ENCODE results near the gene CNOT2. TPM values are rescaled to one million over a fixed set of nuclear protein-coding genes. Genes with fewer than 3 reads are reported as not detected.

Gene CNOT2
- total and polyA plus RNA-seq, 4 experiments from 2014 or later = 93.5 to 121 (median 117) TPM

DNA sequence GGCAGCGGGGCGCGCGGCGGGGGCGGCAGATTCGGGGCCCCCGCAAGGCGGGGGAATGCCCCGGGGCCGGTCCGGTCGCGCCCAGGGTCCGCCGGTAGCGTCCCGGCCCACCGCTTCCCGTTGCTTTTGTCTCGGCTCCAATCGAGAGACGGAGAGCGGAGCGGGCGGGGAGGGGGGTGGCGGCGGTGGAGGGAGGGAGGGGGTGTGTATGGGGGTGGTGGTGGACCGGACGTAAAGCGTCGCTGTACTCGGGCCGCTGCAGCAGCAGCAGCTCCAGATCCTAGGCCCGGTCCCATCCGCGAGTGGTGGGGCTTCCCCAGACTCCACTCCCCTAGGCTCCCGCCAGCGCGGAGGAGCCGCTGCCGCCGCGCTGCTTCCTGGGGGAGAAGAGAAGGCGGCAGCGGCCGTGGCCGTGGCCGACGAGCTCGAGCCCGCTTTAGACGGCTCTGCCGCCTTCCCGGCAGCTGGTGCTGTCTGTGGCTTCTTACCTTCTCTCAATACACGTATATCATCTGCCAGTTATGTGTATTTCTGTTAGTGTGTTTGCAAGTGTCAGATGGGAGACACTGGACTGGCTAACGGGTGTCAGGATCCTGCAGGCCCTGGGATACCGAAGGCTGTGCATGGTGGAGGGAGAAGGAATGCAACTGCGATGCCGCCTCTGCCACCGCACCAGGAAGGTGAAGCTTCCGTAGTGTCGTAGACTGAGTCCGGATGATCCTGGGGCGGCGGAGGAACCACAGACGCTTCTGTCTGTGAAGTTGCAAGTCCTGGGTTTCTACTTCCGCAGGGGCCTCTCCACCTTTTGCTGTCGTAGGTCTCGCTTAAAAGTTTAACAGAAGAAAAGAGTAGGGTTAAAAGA, 508 bp downstream of the CNOT2 start:
- CTCF ChIA-PET (ENCODE audit: partially characterized antibody) = interaction anchor here (1.2 kb wide), 1 partner anchor 122 kb away, joined by 3 read pairs; the partner anchor contains the start of gene KCNMB4

DNA sequence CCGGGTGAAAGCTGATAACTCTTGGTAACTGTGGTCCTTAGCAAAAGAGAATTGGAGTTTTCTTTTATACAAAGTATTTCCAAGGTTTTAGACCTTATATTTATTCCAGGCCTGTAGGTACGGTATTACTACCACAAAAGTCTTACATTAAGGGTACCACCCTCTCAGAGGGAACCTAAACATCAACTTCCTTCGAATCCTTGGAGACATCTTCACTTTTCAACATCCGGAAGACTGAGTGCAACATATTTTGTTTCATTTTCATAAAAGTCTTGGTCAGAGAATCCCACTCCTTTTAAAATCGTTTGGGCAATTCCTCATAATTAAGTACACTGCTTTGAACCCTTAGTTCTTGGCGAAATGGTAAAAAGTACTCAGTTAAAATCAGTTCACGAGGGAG, 1.2 kb downstream of the CNOT2 start:
- Mint-ChIP-seq H3K9me3 (no peaks in the 10 kb centered on the region), H3K27me3 (peaks cover 0 to 2% of the 10 kb centered on the region in 2 donors), H3K36me3 (peaks cover 34 to 53% of the 10 kb centered on the region in 2 donors), H3K27ac (peak overlapping the region; percentile 98 to 100 (median 99)), H3K4me1 (peaks cover 53 to 90% (median 65%) of the 10 kb centered on the region in 4 donors), H3K4me3 (peak overlapping the region; percentile 90 to 100 (median 99))
- Histone ChIP-seq H3K36me3 (ENCODE audit: insufficient read depth, low read length) (peaks cover 10% of the 10 kb centered on the region), H3K27me3 (ENCODE audit: insufficient read depth, low read length) (no peaks in the 10 kb centered on the region), H3K27ac (ENCODE audit: low read depth, low read length) (peak overlapping the region; percentile 99), H3K4me3 (ENCODE audit: low read length in 2 of 2) (peak overlapping the region; percentile 88 to 93), H3K9me3 (ENCODE audit: control insufficient read depth in 1 of 2, low read length in 2 of 2) (no peaks in the 10 kb centered on the region), H3K4me1 (ENCODE audit: insufficient read depth, low read length) (peaks cover 72% of the 10 kb centered on the region)
- ChIA-PET CTCF (ENCODE audit: partially characterized antibody) (interaction anchor here (1.2 kb wide), 1 partner anchor 121 kb away, joined by 3 read pairs; the partner anchor contains the start of gene KCNMB4), POLR2A (ENCODE audit: partially characterized antibody) (interaction anchor here (0.7 to 3.0 kb wide), 13 partner anchors 8 to 1510 kb away, joined by 3 to 24 read pairs (median 4); partner anchors contain the start of genes KCNMB4, RAB21, THAP2 and ZFC3H1)
- intact Hi-C loops (cut with micrococcal nuclease) = loop anchor here (2.0 to 10.0 kb wide), 5 partner anchors 34 to 1594 kb away; partner anchors contain the start of genes CCT2 and TBC1D15
- no peak for DNase-seq

More for the DNA sequence above, 508 bp downstream of the CNOT2 start:
- peaks cover 69% of the 10 kb centered on the region for H3K4me1 ChIP-seq (ENCODE audit: insufficient read depth, low read length)
- peaks cover 49 to 83% (median 62%) of the 10 kb centered on the region in 4 donors for H3K4me1 Mint-ChIP-seq
- peaks cover 10% of the 10 kb centered on the region for H3K36me3 ChIP-seq (ENCODE audit: insufficient read depth, low read length)
- no peaks in the 10 kb centered on the region for H3K9me3 ChIP-seq (ENCODE audit: control insufficient read depth in 1 of 2, low read length in 2 of 2)
- peak overlapping the region; percentile 88 to 93 for H3K4me3 ChIP-seq (ENCODE audit: low read length in 2 of 2)
- intact Hi-C loops (cut with micrococcal nuclease) = loop anchor here (1.0 to 10.0 kb wide), 10 partner anchors 13 to 1595 kb away; partner anchors contain the start of genes CCT2, CPSF6, KCNMB4 and RAB3IP
- peaks cover 40 to 54% of the 10 kb centered on the region in 2 donors for H3K36me3 Mint-ChIP-seq
- H3K27me3 ChIP-seq (ENCODE audit: insufficient read depth, low read length) = no peaks in the 10 kb centered on the region
- peak; percentile 68 to 85 (median 79) for DNase-seq
- peak overlapping the region; percentile 98 to 100 (median 100) for H3K27ac Mint-ChIP-seq
- POLR2A ChIA-PET (ENCODE audit: partially characterized antibody) = interaction anchor here (0.7 to 3.0 kb wide), 14 partner anchors 9 to 1510 kb away, joined by 3 to 24 read pairs (median 4); partner anchors contain the start of genes KCNMB4, RAB21, THAP2 and ZFC3H1
- H3K4me3 Mint-ChIP-seq = peak overlapping the region; percentile 96 to 100 (median 99)
- H3K9me3 Mint-ChIP-seq = no peaks in the 10 kb centered on the region
- H3K27me3 Mint-ChIP-seq = peaks cover 0 to 2% of the 10 kb centered on the region in 2 donors
- H3K27ac ChIP-seq (ENCODE audit: low read depth, low read length) = peak overlapping the region; percentile 99

DNA sequence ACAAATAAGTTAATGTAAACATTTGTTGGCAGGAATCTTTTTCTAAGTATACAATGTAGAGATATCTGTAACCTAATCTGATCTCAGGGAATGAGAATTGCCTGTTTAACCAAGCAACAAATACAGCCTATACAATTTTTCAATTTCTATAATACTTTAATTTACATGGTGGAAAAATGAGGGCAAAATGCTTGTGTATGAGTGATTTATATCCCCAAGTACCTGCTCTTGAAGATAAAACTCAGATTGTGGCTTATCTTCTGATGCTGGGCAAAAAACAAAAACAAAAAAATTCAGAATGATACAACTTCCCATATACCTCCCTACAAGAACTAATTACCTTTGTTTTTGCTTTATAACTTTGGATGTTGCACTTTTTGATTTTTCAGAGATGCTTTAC, 2.2 kb downstream of the CNOT2 start:
- intact Hi-C loops (cut with micrococcal nuclease) = loop anchor here (2.0 to 10.0 kb wide), 3 partner anchors 33 to 1593 kb away; partner anchors contain the start of genes CCT2 and TBC1D15
- Histone ChIP-seq H3K4me3 (ENCODE audit: low read length in 2 of 2) (no peak overlapping the region), H3K9me3 (ENCODE audit: control insufficient read depth in 1 of 2, low read length in 2 of 2) (no peaks in the 10 kb centered on the region), H3K4me1 (ENCODE audit: insufficient read depth, low read length) (peaks cover 77% of the 10 kb centered on the region), H3K27me3 (ENCODE audit: insufficient read depth, low read length) (no peaks in the 10 kb centered on the region), H3K36me3 (ENCODE audit: insufficient read depth, low read length) (peaks cover 5% of the 10 kb centered on the region), H3K27ac (ENCODE audit: low read depth, low read length) (no peak overlapping the region)
- Mint-ChIP-seq H3K9me3 (no peaks in the 10 kb centered on the region), H3K4me1 (peaks cover 54 to 95% (median 69%) of the 10 kb centered on the region in 4 donors), H3K4me3 (peak overlapping the region in 5 of 8 donors; percentile 42 to 100 (median 99)), H3K27ac (peak overlapping the region in 6 of 7 donors; percentile 10 to 98 (median 48)), H3K27me3 (peaks cover 0 to 2% of the 10 kb centered on the region in 2 donors), H3K36me3 (peaks cover 24 to 43% of the 10 kb centered on the region in 2 donors)
- no peak for DNase-seq
- CTCF ChIA-PET (ENCODE audit: partially characterized antibody) = no interaction called here
- POLR2A ChIA-PET (ENCODE audit: partially characterized antibody) = no interaction called here

DNA sequence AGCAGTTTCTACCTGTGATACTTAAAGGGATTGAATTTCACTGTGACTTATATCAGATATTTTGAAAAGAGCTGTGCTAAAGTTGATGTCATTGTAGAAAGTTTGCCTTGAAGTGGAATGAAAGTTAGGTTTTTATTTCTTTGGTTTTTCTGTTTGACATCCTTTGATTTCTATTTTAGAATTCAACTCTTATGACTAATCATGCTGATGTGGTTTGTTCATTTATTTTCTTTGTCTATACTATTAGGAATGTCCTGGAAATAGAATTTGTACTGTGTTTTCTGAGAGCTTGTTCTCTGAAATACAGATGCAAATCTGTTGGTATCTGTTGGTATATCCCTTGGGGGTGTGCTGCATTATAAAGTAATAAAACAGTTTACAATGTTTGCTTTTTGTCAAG, 3.3 kb downstream of the CNOT2 start:
- H3K9me3 Mint-ChIP-seq = no peaks in the 10 kb centered on the region
- H3K27ac Mint-ChIP-seq = peak overlapping the region in 3 of 7 donors; percentile 22 to 98 (median 67)
- CTCF ChIA-PET (ENCODE audit: partially characterized antibody) = interaction anchor here (1.1 kb wide), 1 partner anchor 37 kb away, joined by 3 read pairs; no protein-coding TSS in a partner anchor
- peaks cover 59 to 95% (median 72%) of the 10 kb centered on the region in 4 donors for H3K4me1 Mint-ChIP-seq
- peak overlapping the region in 6 of 8 donors; percentile 3 to 100 (median 12) for H3K4me3 Mint-ChIP-seq
- H3K27me3 Mint-ChIP-seq = peaks cover 0 to 2% of the 10 kb centered on the region in 2 donors
- Histone ChIP-seq H3K4me1 (ENCODE audit: insufficient read depth, low read length) (peaks cover 78% of the 10 kb centered on the region), H3K27me3 (ENCODE audit: insufficient read depth, low read length) (no peaks in the 10 kb centered on the region), H3K4me3 (ENCODE audit: low read length in 2 of 2) (no peak overlapping the region), H3K36me3 (ENCODE audit: insufficient read depth, low read length) (no peaks in the 10 kb centered on the region), H3K27ac (ENCODE audit: low read depth, low read length) (no peak overlapping the region), H3K9me3 (ENCODE audit: control insufficient read depth in 1 of 2, low read length in 2 of 2) (no peaks in the 10 kb centered on the region)
- no peak for DNase-seq
- POLR2A ChIA-PET (ENCODE audit: partially characterized antibody) = interaction anchor here (0.8 kb wide), 1 partner anchor 59 kb away, joined by 3 read pairs; no protein-coding TSS in a partner anchor
- peaks cover 14 to 38% of the 10 kb centered on the region in 2 donors for H3K36me3 Mint-ChIP-seq
- intact Hi-C loops (cut with micrococcal nuclease) = loop anchor here (10.0 kb wide), 1 partner anchor 662 kb away; the partner anchor contains the start of gene CCT2

DNA sequence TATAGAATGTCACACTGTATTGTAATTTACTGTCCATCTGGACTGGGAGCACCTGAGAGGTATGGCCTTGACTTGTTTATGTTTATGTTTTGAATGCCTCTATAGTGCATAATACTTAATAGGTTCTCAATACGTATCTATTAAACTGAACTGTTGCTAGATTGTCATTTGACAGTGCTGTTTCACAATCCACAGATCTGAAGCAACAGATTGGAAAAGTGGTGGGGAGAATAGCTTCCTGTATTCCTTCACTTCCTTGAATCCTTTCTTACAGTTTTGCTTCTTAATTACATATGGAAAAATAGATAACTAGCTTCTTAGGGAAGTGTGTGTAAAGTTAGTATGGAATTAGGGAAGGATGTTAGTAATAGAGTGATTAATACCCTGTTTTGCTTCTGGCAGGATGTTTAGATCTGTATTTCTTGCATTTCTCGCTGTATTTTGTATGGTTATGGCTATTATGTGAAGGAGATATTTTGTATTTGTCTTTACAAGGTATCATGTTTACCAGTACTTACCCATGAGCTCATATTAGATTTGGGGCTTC, 4.5 kb downstream of the CNOT2 start:
- no peak overlapping the region for H3K27ac ChIP-seq (ENCODE audit: low read depth, low read length)
- no peak overlapping the region for H3K4me3 ChIP-seq (ENCODE audit: low read length in 2 of 2)
- peaks cover 0 to under 1% of the 10 kb centered on the region in 2 donors for H3K27me3 Mint-ChIP-seq
- no peaks in the 10 kb centered on the region for H3K27me3 ChIP-seq (ENCODE audit: insufficient read depth, low read length)
- no peaks in the 10 kb centered on the region for H3K36me3 ChIP-seq (ENCODE audit: insufficient read depth, low read length)
- intact Hi-C loops (cut with micrococcal nuclease) = loop anchor here (10.0 kb wide), 1 partner anchor 663 kb away; the partner anchor contains the start of gene CCT2
- ChIA-PET POLR2A (ENCODE audit: partially characterized antibody) (interaction anchor here (0.8 kb wide), 1 partner anchor 12 kb away, joined by 3 read pairs; no protein-coding TSS in a partner anchor), CTCF (ENCODE audit: partially characterized antibody) (no interaction called here)
- H3K4me1 ChIP-seq (ENCODE audit: insufficient read depth, low read length) = peaks cover 73% of the 10 kb centered on the region
- H3K4me3 Mint-ChIP-seq = peak overlapping the region in 7 of 8 donors; percentile 1 to 65 (median 16)
- peaks cover 11 to 31% of the 10 kb centered on the region in 2 donors for H3K36me3 Mint-ChIP-seq
- DNase-seq = no peak
- H3K9me3 Mint-ChIP-seq = no peaks in the 10 kb centered on the region
- peak overlapping the region in 3 of 7 donors; percentile 7 to 98 (median 8) for H3K27ac Mint-ChIP-seq
- no peaks in the 10 kb centered on the region for H3K9me3 ChIP-seq (ENCODE audit: control insufficient read depth in 1 of 2, low read length in 2 of 2)
- H3K4me1 Mint-ChIP-seq = peaks cover 57 to 93% (median 68%) of the 10 kb centered on the region in 4 donors

DNA sequence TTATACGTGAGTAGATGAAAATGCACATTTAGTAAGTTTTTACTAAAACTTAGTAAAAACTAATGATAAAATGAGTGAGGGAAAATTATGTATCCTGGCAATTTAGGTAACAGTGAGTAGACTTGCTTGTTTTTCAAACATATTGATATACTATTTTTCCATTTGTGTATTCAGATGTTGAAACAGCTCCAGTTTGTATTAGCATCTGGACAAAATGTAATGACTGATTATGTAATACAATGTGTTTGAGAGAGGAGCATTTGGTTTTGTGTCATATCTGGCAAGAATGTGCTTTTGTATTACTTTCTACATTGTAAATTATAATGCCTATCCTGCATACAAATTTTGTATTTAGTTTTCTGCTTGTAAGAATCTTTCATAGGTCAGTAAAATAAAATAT, 5.6 kb downstream of the CNOT2 start:
- H3K9me3 Mint-ChIP-seq = no peaks in the 10 kb centered on the region
- Histone ChIP-seq H3K27ac (ENCODE audit: low read depth, low read length) (no peak overlapping the region), H3K27me3 (ENCODE audit: insufficient read depth, low read length) (no peaks in the 10 kb centered on the region), H3K36me3 (ENCODE audit: insufficient read depth, low read length) (no peaks in the 10 kb centered on the region), H3K4me1 (ENCODE audit: insufficient read depth, low read length) (peaks cover 77% of the 10 kb centered on the region), H3K4me3 (ENCODE audit: low read length in 2 of 2) (no peak overlapping the region), H3K9me3 (ENCODE audit: control insufficient read depth in 1 of 2, low read length in 2 of 2) (no peaks in the 10 kb centered on the region)
- peak overlapping the region in 2 of 8 donors; percentile 3 to 12 for H3K4me3 Mint-ChIP-seq
- peaks cover 65 to 95% (median 77%) of the 10 kb centered on the region in 4 donors for H3K4me1 Mint-ChIP-seq
- no peaks in the 10 kb centered on the region for H3K27me3 Mint-ChIP-seq
- DNase-seq = no peak
- intact Hi-C loops (cut with micrococcal nuclease) = loop anchor here (10.0 kb wide), 1 partner anchor 664 kb away; the partner anchor contains the start of gene CCT2
- POLR2A ChIA-PET (ENCODE audit: partially characterized antibody) = interaction anchor here (0.6 kb wide), 1 partner anchor 509 kb away, joined by 3 read pairs; no protein-coding TSS in a partner anchor
- peaks cover 15 to 28% of the 10 kb centered on the region in 2 donors for H3K36me3 Mint-ChIP-seq
- CTCF ChIA-PET (ENCODE audit: partially characterized antibody) = no interaction called here
- peak overlapping the region in 2 of 7 donors; percentile 5 to 9 for H3K27ac Mint-ChIP-seq
